HG02885 (cell line): ENCODE results near the gene AP5S1.
A peak's percentile ranks its signal among the peaks of the same experiment; 100 is the strongest.

ENCODE experiments used
- ATAC-seq: cut with Tn5 transposase; IDR thresholded peaks from one replicate; pipeline ENCODE4 v1.9.1; 2021; ENCODE audit warnings: mild to moderate bottlenecking; ENCODE audit not compliant: unreplicated experiment, poor library complexity

Gene AP5S1

GRCh38 chr20:3820048-3820900 is at the start of gene AP5S1:
AP5S1 (plus strand) TSS chr20:3820547; CDS start chr20:3822118, 1,571 bp downstream.
- peak; percentile 88 for ATAC-seq

- ATAC-seq: no peak
Observed at GRCh38 chr20:3771552-3772058, 48.7 kb upstream of the AP5S1 start.

GRCh38 chr20:3775457-3776108 is 44.8 kb upstream of the AP5S1 start:
- ATAC-seq: no peak

- ATAC-seq: no peak
Observed at GRCh38 chr20:3777381-3777715, 43.0 kb upstream of the AP5S1 start.

- ATAC-seq: no peak
Observed at GRCh38 chr20:3777716-3778629, 42.4 kb upstream of the AP5S1 start.

- ATAC-seq: no peak
Observed at GRCh38 chr20:3778976-3779375, 41.4 kb upstream of the AP5S1 start.

GRCh38 chr20:3781153-3781910 is 39.0 kb upstream of the AP5S1 start, which contains the start of gene SPEF1:
SPEF1 (minus strand) TSS chr20:3781448; CDS start chr20:3781287, 161 bp downstream.
- peak; percentile 65 for ATAC-seq

- ATAC-seq: no peak
Observed at GRCh38 chr20:3782597-3782996, 37.8 kb upstream of the AP5S1 start.

GRCh38 chr20:3783068-3783489 is 37.3 kb upstream of the AP5S1 start:
- ATAC-seq: no peak

- ATAC-seq: no peak
Observed at GRCh38 chr20:3783511-3784195, 36.7 kb upstream of the AP5S1 start.

- ATAC-seq: no peak
Observed at GRCh38 chr20:3784216-3784853, 36.0 kb upstream of the AP5S1 start.

GRCh38 chr20:3784863-3785239 is 35.5 kb upstream of the AP5S1 start:
- ATAC-seq: no peak

- no peak for ATAC-seq
Observed at GRCh38 chr20:3785240-3786125, 34.9 kb upstream of the AP5S1 start.

GRCh38 chr20:3786126-3786484 is 34.2 kb upstream of the AP5S1 start:
- peak; percentile 23 for ATAC-seq

GRCh38 chr20:3786665-3787323 is 33.6 kb upstream of the AP5S1 start, which contains the start of gene CENPB:
CENPB (minus strand) TSS chr20:3786740; CDS start chr20:3786483, 257 bp downstream.
- ATAC-seq: peak; percentile 90

GRCh38 chr20:3787324-3788014 is 32.9 kb upstream of the AP5S1 start:
- no peak for ATAC-seq
